GM12874 (cell line): ENCODE results near the gene TLR5.

Experiments used
- CTCF ChIP-seq: IDR thresholded peaks from 2 replicates; pipeline ENCODE4 v1.5.1; 2011; ENCODE audit warnings: low read depth, mild to moderate bottlenecking, control low read depth, low read length, moderate library complexity; ENCODE audit not compliant: insufficient read depth

Gene TLR5

DNA sequence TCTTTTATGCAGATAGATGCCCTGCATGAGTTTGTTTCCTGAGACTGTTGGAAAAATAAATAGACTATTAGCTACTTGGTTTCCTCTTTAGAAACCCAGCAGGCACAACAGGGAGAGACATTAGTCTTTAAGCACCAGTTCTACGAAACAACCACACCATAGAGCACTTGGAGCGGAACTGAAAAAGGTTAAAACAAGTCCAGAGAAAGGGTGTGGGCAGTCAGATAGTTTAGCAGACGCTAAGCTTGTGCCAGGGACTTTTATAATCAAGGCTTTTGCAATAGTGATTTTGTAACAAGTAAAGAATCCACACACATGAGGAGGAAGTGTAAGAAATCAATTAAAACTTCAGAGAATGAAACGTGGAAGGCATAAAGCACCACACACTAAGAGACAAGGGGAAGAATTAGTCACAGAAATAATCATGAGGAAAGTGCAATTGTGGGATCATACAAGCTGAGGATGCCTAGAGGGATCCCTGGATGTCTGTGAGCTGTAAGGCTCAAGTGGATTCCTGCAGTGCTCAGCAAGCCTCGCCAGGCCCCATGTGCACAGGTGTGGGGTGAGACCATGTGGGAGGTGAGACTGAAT, 37.8 kb upstream of the TLR5 start:
- no peak for TF ChIP-seq CTCF

DNA sequence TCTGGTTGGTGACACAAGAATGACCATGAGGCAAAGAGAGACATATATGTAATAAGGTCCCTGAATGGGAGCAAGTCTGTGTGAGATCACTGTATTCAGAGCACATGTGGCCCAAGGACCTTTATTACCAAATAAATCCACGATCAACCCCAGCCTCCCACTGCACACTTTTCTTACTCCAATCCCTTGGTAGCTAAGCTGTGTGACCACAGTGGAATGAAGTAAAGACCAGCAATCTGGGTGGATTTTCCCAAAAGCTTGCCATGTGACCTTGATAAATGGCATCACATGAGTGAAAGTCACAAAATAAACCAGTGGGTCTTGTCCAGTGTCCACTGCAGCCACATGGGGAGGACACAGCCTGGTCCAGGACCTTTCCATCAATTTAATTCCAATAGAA, 36.7 kb upstream of the TLR5 start:
- TF ChIP-seq CTCF, result no peak

- no peak for TF ChIP-seq CTCF
Observed at GRCh38 chr1:223179280-223179679, 36.2 kb upstream of the TLR5 start.

DNA sequence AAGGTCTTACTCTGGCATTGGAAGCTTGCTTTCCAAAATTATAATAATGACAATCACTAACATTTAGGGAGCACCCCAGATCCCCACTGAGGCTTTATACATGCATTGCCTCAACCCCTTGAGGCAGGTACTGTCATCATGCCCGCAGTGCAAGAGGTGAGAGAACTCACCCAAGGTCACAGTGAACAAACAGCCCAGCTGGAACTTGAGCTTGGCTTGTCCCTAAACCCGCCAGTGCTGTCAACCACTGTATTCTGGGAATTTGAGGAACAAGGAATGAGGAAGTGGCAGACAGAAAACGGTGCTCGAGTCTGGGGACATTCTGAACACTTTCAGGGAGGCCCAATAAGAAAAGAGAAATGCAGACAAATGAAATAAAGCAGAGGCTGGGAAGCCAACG, 34.6 kb upstream of the TLR5 start:
- TF ChIP-seq CTCF, result no peak

DNA sequence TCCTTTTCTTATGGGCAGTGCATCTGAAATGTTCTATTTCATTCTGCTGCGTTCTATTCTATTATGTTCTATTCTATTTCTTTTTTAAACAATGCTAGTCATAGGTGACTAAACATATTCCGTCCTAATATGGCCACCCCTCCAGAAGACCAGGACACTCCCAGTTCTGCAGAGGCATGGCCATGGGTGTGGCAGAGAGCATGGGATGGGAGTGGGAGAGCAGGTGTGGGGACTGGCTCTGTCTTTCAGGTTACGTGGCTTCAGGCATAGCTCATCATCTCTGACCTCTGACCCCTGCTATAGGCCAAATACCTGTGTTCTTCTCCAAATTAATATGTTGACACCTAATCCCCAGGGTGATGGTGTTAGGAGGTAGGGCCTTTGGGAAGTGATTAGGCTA, 33.4 kb upstream of the TLR5 start:
- TF ChIP-seq CTCF, result no peak

DNA sequence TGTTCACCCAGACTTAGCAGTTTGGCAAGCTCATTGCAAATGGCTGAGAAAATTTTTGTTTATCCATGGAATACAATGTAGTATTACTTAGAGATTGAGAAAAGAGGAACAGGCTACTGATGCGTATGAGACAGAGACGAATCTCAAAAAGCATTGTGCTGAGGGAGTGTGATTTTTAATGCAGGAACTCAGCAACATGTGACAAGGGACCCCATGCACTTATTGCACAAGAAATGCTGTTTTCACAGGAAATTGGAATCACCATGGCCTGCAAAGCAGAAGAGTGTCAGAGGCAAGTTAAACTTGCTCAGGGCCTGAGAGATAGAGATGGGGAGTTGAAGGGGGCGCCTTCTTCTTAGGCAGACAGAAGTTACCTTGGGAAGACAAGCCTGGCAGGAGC, 32.6 kb upstream of the TLR5 start:
- TF ChIP-seq CTCF, result no peak

- peak; percentile 20; the same call in 1 of the 2 replicates for TF ChIP-seq CTCF
Observed at GRCh38 chr1:223175032-223175431, 32.0 kb upstream of the TLR5 start.
